ENCODE measurements around the gene MYO18A.

GRCh38 chr17:29162909-29163341, 17.3 kb downstream of the MYO18A start:
- no peak for TF ChIP-seq ZFX (IDR thresholded peaks at IDR 0.05)
- TF ChIP-seq, protein P1, sequence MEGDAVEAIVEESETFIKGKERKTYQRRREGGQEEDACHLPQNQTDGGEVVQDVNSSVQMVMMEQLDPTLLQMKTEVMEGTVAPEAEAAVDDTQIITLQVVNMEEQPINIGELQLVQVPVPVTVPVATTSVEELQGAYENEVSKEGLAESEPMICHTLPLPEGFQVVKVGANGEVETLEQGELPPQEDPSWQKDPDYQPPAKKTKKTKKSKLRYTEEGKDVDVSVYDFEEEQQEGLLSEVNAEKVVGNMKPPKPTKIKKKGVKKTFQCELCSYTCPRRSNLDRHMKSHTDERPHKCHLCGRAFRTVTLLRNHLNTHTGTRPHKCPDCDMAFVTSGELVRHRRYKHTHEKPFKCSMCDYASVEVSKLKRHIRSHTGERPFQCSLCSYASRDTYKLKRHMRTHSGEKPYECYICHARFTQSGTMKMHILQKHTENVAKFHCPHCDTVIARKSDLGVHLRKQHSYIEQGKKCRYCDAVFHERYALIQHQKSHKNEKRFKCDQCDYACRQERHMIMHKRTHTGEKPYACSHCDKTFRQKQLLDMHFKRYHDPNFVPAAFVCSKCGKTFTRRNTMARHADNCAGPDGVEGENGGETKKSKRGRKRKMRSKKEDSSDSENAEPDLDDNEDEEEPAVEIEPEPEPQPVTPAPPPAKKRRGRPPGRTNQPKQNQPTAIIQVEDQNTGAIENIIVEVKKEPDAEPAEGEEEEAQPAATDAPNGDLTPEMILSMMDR (conservative IDR thresholded peaks at IDR 0.05): no peak

Measured in C4-2B (cell line).